Middle frontal gyrus (tissue), 1 donor: ENCODE results near the gene LENG1.

Source experiments
- DNase-seq: peaks from one replicate; pipeline ENCODE4 v3.0.0-alpha.2; 2015; ENCODE audit warnings: low spot score; ENCODE audit errors: extremely low spot score

Gene LENG1

GRCh38 chr19:54114340-54115108 lies 45.0 kb downstream of the LENG1 start:
- no peak for DNase-seq

GRCh38 chr19:54109651-54110050 lies 49.9 kb downstream of the LENG1 start:
- DNase-seq: no peak

- DNase-seq: no peak
These were observed 51.0 kb downstream of the LENG1 start for GRCh38 chr19:54108496-54108895.

- no peak for DNase-seq
These were observed 51.5 kb downstream of the LENG1 start for GRCh38 chr19:54107876-54108490.

GRCh38 chr19:54106716-54107115 lies 52.8 kb downstream of the LENG1 start:
- DNase-seq: no peak

DNA sequence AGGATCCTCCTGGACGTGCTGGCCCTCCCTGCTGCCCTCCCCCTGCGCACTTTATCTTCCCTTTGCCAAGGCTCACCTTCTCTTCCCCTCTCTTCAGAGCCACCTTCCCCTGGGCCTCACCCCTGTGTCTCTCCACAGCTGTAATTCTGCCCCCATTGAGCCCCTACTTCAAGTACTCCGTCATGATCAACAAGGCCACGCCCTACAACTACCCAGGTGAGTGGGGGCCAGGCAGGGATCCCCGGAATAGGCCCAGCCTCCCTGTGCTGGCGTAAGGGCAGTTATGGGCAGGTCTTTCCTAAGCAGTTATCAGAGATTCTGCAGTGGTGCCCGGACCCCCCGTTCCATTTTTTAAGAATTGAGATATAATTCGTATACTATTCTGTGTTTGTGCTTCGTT lies 53.7 kb downstream of the LENG1 start:
- no peak for DNase-seq
